Measurements from ENCODE around the gene CDH18. TPM values are rescaled to one million over a fixed set of nuclear protein-coding genes. Genes with fewer than 3 reads are reported as not detected.

CDH18 gene
- total RNA-seq, 1 experiment from 2014 or later: not detected

DNA sequence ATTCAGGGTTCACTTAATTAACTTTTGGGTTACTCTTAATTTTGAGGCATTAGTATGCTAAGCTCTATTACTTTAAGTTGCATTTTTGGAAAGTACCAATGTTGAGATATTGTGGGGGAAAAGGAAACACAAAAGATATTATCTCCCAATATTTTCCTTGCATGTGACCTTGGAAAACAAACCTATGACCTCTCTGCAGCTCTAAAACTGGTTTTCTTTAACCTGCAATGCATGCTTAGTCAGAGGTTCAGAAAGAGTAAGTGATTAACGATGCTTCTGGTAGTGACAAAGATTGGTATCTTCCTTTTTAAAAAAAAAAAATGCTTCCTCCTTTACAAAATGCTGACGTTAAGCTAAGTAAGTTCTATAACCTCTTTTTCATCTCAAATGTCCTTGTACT lies 44.9 kb upstream of the CDH18 start:
- Histone ChIP-seq H3K4me3 (replicated peaks in 1 of 2; ENCODE audit: low read depth in 1 of 2, low read length in 2 of 2) (no peak overlapping the region), H3K9ac (ENCODE audit: low read length) (no peak overlapping the region), H3K4me1 (ENCODE audit: control insufficient read depth in 1 of 2, insufficient read depth in 2 of 2, low read length in 2 of 2) (no peaks in the 10 kb centered on the region), H3K27me3 (ENCODE audit: insufficient read depth, low read length) (no peaks in the 10 kb centered on the region), H3K79me2 (ENCODE audit: insufficient read depth, low read length) (no peaks in the 10 kb centered on the region), H2AFZ (ENCODE audit: low read depth, low read length, poor library complexity, severe bottlenecking) (no peak overlapping the region), H3K9me2 (ENCODE audit: insufficient read depth) (no peaks in the 10 kb centered on the region), H4K20me1 (ENCODE audit: insufficient read depth) (no peaks in the 10 kb centered on the region), H3K36me3 (ENCODE audit: control insufficient read depth in 1 of 2, insufficient read depth in 2 of 2, low read length in 2 of 2) (no peaks in the 10 kb centered on the region), H3K9me3 (ENCODE audit: control insufficient read depth in 1 of 2, insufficient read depth in 1 of 2, low read depth in 1 of 2, low read length in 2 of 2) (peaks cover 11 to 13% of the 10 kb centered on the region in 2 experiments; a peak in 2 of 4 replicates), H3K27ac (ENCODE audit: low read depth, low read length) (no peak overlapping the region), H3K4me2 (ENCODE audit: low read length) (no peak overlapping the region)
- ChIA-PET RAD21 (ENCODE audit: low non-redundant PET in 1 of 2, low total read pairs in 2 of 2, uncharacterized antibody in 2 of 2, unreplicated experiment in 2 of 2) (no interaction called here), POLR2A (no interaction called here), CTCF (no interaction called here)
- TF ChIP-seq FOSL1 (IDR thresholded peaks at IDR 0.05; ENCODE audit: low read depth) (no peak), ZNF274 (IDR thresholded peaks at IDR 0.05; ENCODE audit: low read depth, low read length) (no peak), ZFX (IDR thresholded peaks at IDR 0.05) (no peak), POLR2A (IDR thresholded peaks at IDR 0.05; ENCODE audit: borderline replicate concordance, extremely low read depth, insufficient read depth, insufficient read length) (no peak), POLR2AphosphoS5 (IDR thresholded peaks at IDR 0.05; ENCODE audit: low read depth, low read length) (no peak), MAX (IDR thresholded peaks at IDR 0.05) (no peak), EZH2phosphoT487 (IDR thresholded peaks at IDR 0.05; ENCODE audit: borderline replicate concordance) (no peak), SRF (IDR thresholded peaks at IDR 0.05; ENCODE audit: low read depth) (no peak), EGR1 (IDR thresholded peaks at IDR 0.05; ENCODE audit: low read depth) (no peak), SIN3A (IDR thresholded peaks at IDR 0.05; ENCODE audit: low read depth) (no peak), JUND (IDR thresholded peaks at IDR 0.05) (no peak), TCF7L2 (IDR thresholded peaks at IDR 0.05; ENCODE audit: borderline replicate concordance, extremely low read depth, insufficient read depth, insufficient read length) (no peak), CBX3 (IDR thresholded peaks at IDR 0.05; ENCODE audit: low read depth) (no peak), SP1 (IDR thresholded peaks at IDR 0.05; ENCODE audit: low read depth) (no peak), EZH2 (IDR thresholded peaks at IDR 0.05) (no peak), CEBPB (IDR thresholded peaks at IDR 0.05; ENCODE audit: low read depth) (no peak), REST (IDR thresholded peaks at IDR 0.05; ENCODE audit: low read depth) (no peak), ELF1 (IDR thresholded peaks at IDR 0.05; ENCODE audit: borderline replicate concordance, low read depth) (no peak)
- TF ChIP-seq, protein P1, sequence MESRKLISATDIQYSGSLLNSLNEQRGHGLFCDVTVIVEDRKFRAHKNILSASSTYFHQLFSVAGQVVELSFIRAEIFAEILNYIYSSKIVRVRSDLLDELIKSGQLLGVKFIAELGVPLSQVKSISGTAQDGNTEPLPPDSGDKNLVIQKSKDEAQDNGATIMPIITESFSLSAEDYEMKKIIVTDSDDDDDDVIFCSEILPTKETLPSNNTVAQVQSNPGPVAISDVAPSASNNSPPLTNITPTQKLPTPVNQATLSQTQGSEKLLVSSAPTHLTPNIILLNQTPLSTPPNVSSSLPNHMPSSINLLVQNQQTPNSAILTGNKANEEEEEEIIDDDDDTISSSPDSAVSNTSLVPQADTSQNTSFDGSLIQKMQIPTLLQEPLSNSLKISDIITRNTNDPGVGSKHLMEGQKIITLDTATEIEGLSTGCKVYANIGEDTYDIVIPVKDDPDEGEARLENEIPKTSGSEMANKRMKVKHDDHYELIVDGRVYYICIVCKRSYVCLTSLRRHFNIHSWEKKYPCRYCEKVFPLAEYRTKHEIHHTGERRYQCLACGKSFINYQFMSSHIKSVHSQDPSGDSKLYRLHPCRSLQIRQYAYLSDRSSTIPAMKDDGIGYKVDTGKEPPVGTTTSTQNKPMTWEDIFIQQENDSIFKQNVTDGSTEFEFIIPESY (IDR thresholded peaks at IDR 0.05; ENCODE audit: extremely low read depth, insufficient replicate concordance, low read length): no peak
- TF ChIP-seq, protein P2, sequence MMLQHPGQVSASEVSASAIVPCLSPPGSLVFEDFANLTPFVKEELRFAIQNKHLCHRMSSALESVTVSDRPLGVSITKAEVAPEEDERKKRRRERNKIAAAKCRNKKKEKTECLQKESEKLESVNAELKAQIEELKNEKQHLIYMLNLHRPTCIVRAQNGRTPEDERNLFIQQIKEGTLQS (IDR thresholded peaks at IDR 0.05): no peak
- DNase-seq (ENCODE audit: low read depth, low spot score) (no peak), ATAC-seq (no peak)
- intact Hi-C loops (cut with micrococcal nuclease): no loop called here
- no TSS peak for BruUV-seq (replicated peaks)
